ENCODE results near the gene SHISA2.

Gene SHISA2

GRCh38 chr13:26041444-26041843, 10.4 kb downstream of the SHISA2 start:
- Histone ChIP-seq H3K27me3 (peaks cover 27% of the 10 kb centered on the region), H3K36me3 (no peaks in the 10 kb centered on the region), H3K4me3 (ENCODE audit: low read depth, low read length) (no peak overlapping the region), H3K4me1 (no peaks in the 10 kb centered on the region), H3K9me3 (no peaks in the 10 kb centered on the region)
- DNase-seq: no peak
- TF ChIP-seq CTCF (IDR thresholded peaks at IDR 0.05; ENCODE audit: low read depth, low read length): no peak

- no peak for DNase-seq
- TF ChIP-seq CTCF (IDR thresholded peaks at IDR 0.05; ENCODE audit: low read depth, low read length): no peak
- Histone ChIP-seq H3K9me3 (no peaks in the 10 kb centered on the region), H3K36me3 (no peaks in the 10 kb centered on the region), H3K4me3 (ENCODE audit: low read depth, low read length) (no peak overlapping the region), H3K4me1 (no peaks in the 10 kb centered on the region), H3K27me3 (peaks cover 17% of the 10 kb centered on the region)
Measured at GRCh38 chr13:26038931-26039475, 12.8 kb downstream of the SHISA2 start.

GRCh38 chr13:26037302-26037701, 14.5 kb downstream of the SHISA2 start:
- DNase-seq: peak; percentile 45
- H3K36me3 ChIP-seq: no peaks in the 10 kb centered on the region
- TF ChIP-seq CTCF (IDR thresholded peaks at IDR 0.05; ENCODE audit: low read depth, low read length): peak; percentile 68
- H3K9me3 ChIP-seq: no peaks in the 10 kb centered on the region
- H3K27me3 ChIP-seq: peaks cover 7% of the 10 kb centered on the region
- H3K4me1 ChIP-seq: no peaks in the 10 kb centered on the region
- no peak overlapping the region for H3K4me3 ChIP-seq (ENCODE audit: low read depth, low read length)

GRCh38 chr13:26036383-26036782, 15.4 kb downstream of the SHISA2 start:
- H3K36me3 ChIP-seq: no peaks in the 10 kb centered on the region
- TF ChIP-seq CTCF (IDR thresholded peaks at IDR 0.05; ENCODE audit: low read depth, low read length): no peak
- no peaks in the 10 kb centered on the region for H3K4me1 ChIP-seq
- DNase-seq: no peak
- H3K4me3 ChIP-seq (ENCODE audit: low read depth, low read length): no peak overlapping the region
- H3K9me3 ChIP-seq: no peaks in the 10 kb centered on the region
- no peaks in the 10 kb centered on the region; the same call in 1 of the 2 replicates for H3K27me3 ChIP-seq

GRCh38 chr13:26034018-26034417, 17.8 kb downstream of the SHISA2 start:
- H3K27me3 ChIP-seq: peaks cover 4% of the 10 kb centered on the region; the same call in 1 of the 2 replicates
- no peak for TF ChIP-seq CTCF (IDR thresholded peaks at IDR 0.05; ENCODE audit: low read depth, low read length)
- no peak overlapping the region for H3K4me3 ChIP-seq (ENCODE audit: low read depth, low read length)
- no peaks in the 10 kb centered on the region for H3K9me3 ChIP-seq
- no peaks in the 10 kb centered on the region for H3K36me3 ChIP-seq
- no peaks in the 10 kb centered on the region for H3K4me1 ChIP-seq
- no peak for DNase-seq

GRCh38 chr13:26030331-26030730, 21.5 kb downstream of the SHISA2 start:
- DNase-seq: no peak
- Histone ChIP-seq H3K9me3 (no peaks in the 10 kb centered on the region), H3K36me3 (no peaks in the 10 kb centered on the region), H3K4me1 (no peaks in the 10 kb centered on the region), H3K27me3 (peaks cover 4% of the 10 kb centered on the region; the same call in 1 of the 2 replicates), H3K4me3 (ENCODE audit: low read depth, low read length) (no peak overlapping the region)
- TF ChIP-seq CTCF (IDR thresholded peaks at IDR 0.05; ENCODE audit: low read depth, low read length): no peak

Data from BE2C (cell line).